MV-4-11 (cell line): ENCODE measurements around the gene FGGY.
A peak's percentile ranks its signal among the peaks of the same experiment; 100 is the strongest.
"Not testable (repeated sequence)": the region's sequence is repeated elsewhere in the genome, so short reads cannot be mapped to it uniquely, and the experiment has no call there.

Experiments used
- DNase-seq: peaks from one replicate; lab custom pipeline; 2025; lab: John Stamatoyannopoulos, UW

The FGGY gene

GRCh38 chr1:59289570-59289969 is 7.3 kb upstream of the FGGY start:
- no peak for DNase-seq

GRCh38 chr1:59290193-59290949 is 6.5 kb upstream of the FGGY start:
- peak; percentile 83 for DNase-seq

- no peak for DNase-seq
Observed at GRCh38 chr1:59291561-59291960, 5.3 kb upstream of the FGGY start.

GRCh38 chr1:59292562-59292961 is 4.3 kb upstream of the FGGY start:
- peak; percentile 95 for DNase-seq

- no peak for DNase-seq
Observed at GRCh38 chr1:59293206-59293605, 3.7 kb upstream of the FGGY start.

GRCh38 chr1:59293849-59294248 is 3.0 kb upstream of the FGGY start:
- no peak for DNase-seq

GRCh38 chr1:59294423-59294822 is 2.5 kb upstream of the FGGY start:
- no peak for DNase-seq

GRCh38 chr1:59295618-59296017 is 1.3 kb upstream of the FGGY start:
- no peak for DNase-seq

GRCh38 chr1:59298026-59298583 is 1.2 kb downstream of the FGGY start:
- DNase-seq, result no peak

- DNase-seq, result no peak
Observed at GRCh38 chr1:59298710-59299346, 1.9 kb downstream of the FGGY start.

- DNase-seq, result not testable (repeated sequence)
Observed at GRCh38 chr1:59299670-59300069, 2.8 kb downstream of the FGGY start.

- no peak for DNase-seq
Observed at GRCh38 chr1:59302297-59302696, 5.4 kb downstream of the FGGY start.

- no peak for DNase-seq
Observed at GRCh38 chr1:59302871-59303270, 6.0 kb downstream of the FGGY start.

GRCh38 chr1:59305188-59305587 is 8.3 kb downstream of the FGGY start:
- DNase-seq, result no peak

GRCh38 chr1:59307591-59307990 is 10.7 kb downstream of the FGGY start:
- no peak for DNase-seq

GRCh38 chr1:59308839-59309238 is 11.9 kb downstream of the FGGY start:
- DNase-seq, result no peak

- DNase-seq, result no peak
Observed at GRCh38 chr1:59309392-59309791, 12.5 kb downstream of the FGGY start.

- no peak for DNase-seq
Observed at GRCh38 chr1:59309795-59310548, 13.1 kb downstream of the FGGY start.

- no peak for DNase-seq
Observed at GRCh38 chr1:59310549-59311250, 13.8 kb downstream of the FGGY start.

GRCh38 chr1:59314776-59315528 is 18.1 kb downstream of the FGGY start:
- DNase-seq, result peak; percentile 10
